NOMO-1 treated with DMSO at 0.1 percent for 48 hours (cell line): Measurements from ENCODE around the gene OR52K2.
A peak's percentile ranks its signal among the peaks of the same experiment; 100 is the strongest.
"Not testable (repeated sequence)": the region's sequence is repeated elsewhere in the genome, so short reads cannot be mapped to it uniquely, and the experiment has no call there.

Source experiments
- DNase-seq: peaks from one replicate; lab custom pipeline; 2025; ENCODE audit not compliant: unreplicated experiment; lab: John Stamatoyannopoulos, UW

Gene OR52K2

DNA sequence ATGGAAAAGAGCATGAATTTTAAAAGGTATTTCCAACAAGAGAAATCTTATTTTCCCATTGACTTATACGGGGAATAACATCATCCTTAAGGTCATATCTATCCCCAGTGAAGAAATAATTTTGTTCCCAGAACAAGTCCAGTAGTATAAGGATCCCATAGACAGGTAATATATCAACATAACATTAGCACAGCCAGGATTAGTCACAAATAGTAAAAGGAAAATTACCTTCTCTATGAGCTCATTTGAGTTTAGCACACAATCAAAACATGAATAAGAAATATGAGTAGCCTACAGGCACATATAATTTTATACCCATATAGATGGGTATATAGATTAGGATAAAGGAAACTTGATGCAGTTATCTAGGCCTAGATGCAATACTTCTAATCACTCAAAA, 30.5 kb downstream of the OR52K2 start:
- no peak for DNase-seq

- no peak for DNase-seq
These were observed 31.6 kb downstream of the OR52K2 start for GRCh38 chr11:4480577-4481239.

- DNase-seq: no peak
These were observed 32.1 kb downstream of the OR52K2 start for GRCh38 chr11:4481240-4481582.

DNA sequence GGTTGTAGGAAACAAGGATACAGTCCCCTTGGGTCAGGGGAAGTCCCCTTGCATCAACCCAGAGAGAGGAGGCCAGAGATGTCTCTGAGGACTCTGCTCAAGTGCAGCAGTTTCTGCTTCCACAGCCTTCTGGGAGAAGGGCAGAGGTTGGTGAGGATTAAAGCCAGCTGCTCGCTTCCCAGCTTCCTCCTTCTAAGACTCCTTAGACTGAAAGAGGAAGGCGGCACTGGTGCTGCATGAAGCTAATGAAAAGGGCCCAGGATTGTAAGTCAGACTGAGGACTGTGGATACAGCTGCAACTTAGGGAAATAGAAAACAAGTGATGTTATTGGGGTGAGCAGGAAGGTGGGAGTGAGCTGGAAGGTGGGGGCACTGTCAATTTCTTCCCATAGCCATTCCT, 33.4 kb downstream of the OR52K2 start, which contains the start of gene OR52K1:
Gene OR52K1 (plus strand): TSS at position 202 of the 400 bp plus-strand sequence. CDS start 6,255 bp downstream, outside the sequence.
- peak; percentile 50 for DNase-seq

- no peak for DNase-seq
These were observed 35.2 kb downstream of the OR52K2 start for GRCh38 chr11:4484310-4484709.

- DNase-seq: not testable (repeated sequence)
These were observed 42.3 kb downstream of the OR52K2 start for GRCh38 chr11:4491405-4491804.

- no peak for DNase-seq
These were observed 42.9 kb downstream of the OR52K2 start for GRCh38 chr11:4491878-4492606.

DNA sequence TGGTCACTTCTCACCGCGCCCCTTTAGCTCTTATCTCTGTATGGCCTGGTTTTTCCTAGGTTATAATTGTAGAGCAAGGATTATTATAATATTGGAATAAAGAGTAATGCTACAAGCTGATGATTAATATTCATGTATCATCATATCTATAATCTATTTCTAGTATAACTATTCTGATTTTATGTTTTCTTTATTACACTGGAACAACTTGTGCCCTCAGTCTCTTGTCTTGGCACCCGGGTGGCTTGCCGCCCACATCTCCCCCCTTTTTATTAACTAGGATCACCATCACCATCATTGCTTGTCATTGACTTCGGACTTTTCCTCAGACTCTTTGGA, 44.4 kb downstream of the OR52K2 start:
- DNase-seq: no peak

GRCh38 chr11:4495487-4495886, 46.4 kb downstream of the OR52K2 start:
- no peak for DNase-seq

- no peak for DNase-seq
These were observed 46.9 kb downstream of the OR52K2 start for GRCh38 chr11:4495986-4496385.

GRCh38 chr11:4496557-4497248, 47.6 kb downstream of the OR52K2 start:
- DNase-seq: no peak
